ENCODE data around the gene AQP3. TPM values are rescaled to one million over a fixed set of nuclear protein-coding genes. Genes with fewer than 3 reads are reported as not detected.

Gene AQP3
- total RNA-seq, 1 donor: 0.72 TPM

DNA sequence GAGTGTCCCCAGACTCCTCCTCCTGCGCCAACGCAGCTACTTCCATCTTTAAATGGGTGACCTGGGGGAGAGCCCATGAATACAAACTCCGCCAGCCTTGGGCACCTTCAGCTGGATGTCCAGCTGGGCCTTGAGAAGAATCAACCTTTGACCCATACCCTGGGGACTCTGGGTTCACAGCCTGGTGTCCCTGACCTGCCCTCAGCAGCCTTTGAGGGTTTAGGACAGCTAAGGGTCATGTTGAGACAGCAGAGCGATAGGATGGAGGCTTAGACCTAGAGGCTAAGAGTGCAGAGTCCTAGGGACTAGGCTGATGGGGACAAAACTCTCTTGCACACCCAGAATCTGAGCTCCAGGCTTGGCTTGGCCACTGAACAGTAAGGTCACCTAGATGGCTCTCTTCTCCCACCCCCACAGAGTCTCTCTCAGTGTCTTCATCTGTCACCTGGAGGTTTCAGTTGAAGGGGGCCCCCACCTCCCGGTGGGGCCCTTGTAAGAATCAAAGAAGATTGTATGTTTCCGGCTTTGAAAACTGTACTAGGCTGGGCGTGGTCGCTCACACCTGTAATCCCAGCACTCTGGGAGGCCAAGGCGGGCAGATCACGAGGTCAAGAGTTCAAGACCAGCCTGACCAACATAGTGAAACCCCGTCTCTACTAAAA, 6.7 kb upstream of the AQP3 start:
- Histone ChIP-seq H3K27me3 (ENCODE audit: insufficient read depth, low read length) (no peaks in the 10 kb centered on the region), H4K20me1 (ENCODE audit: insufficient read depth, low read length) (no peaks in the 10 kb centered on the region), H3K4me3 (ENCODE audit: insufficient read depth, low read length) (no peak overlapping the region), H3K9me3 (ENCODE audit: low read depth, low read length) (no peaks in the 10 kb centered on the region), H3K27ac (ENCODE audit: low read depth, low read length) (no peak overlapping the region), H3K4me1 (ENCODE audit: insufficient read depth, low read length) (peaks cover 10% of the 10 kb centered on the region), H3K36me3 (ENCODE audit: insufficient read depth, low read length) (no peaks in the 10 kb centered on the region), H3K4me2 (ENCODE audit: insufficient read depth, low read length) (no peak overlapping the region), H2AFZ (ENCODE audit: low read length) (no peak overlapping the region), H3K79me2 (ENCODE audit: insufficient read depth, low read length) (no peaks in the 10 kb centered on the region)
- TF ChIP-seq, protein P1, sequence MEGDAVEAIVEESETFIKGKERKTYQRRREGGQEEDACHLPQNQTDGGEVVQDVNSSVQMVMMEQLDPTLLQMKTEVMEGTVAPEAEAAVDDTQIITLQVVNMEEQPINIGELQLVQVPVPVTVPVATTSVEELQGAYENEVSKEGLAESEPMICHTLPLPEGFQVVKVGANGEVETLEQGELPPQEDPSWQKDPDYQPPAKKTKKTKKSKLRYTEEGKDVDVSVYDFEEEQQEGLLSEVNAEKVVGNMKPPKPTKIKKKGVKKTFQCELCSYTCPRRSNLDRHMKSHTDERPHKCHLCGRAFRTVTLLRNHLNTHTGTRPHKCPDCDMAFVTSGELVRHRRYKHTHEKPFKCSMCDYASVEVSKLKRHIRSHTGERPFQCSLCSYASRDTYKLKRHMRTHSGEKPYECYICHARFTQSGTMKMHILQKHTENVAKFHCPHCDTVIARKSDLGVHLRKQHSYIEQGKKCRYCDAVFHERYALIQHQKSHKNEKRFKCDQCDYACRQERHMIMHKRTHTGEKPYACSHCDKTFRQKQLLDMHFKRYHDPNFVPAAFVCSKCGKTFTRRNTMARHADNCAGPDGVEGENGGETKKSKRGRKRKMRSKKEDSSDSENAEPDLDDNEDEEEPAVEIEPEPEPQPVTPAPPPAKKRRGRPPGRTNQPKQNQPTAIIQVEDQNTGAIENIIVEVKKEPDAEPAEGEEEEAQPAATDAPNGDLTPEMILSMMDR (IDR thresholded peaks at IDR 0.05; ENCODE audit: extremely low read depth, low read depth, low read length): no peak
- DNase-seq (ENCODE audit: insufficient read length, low spot score, missing footprints): peak; percentile 46

DNA sequence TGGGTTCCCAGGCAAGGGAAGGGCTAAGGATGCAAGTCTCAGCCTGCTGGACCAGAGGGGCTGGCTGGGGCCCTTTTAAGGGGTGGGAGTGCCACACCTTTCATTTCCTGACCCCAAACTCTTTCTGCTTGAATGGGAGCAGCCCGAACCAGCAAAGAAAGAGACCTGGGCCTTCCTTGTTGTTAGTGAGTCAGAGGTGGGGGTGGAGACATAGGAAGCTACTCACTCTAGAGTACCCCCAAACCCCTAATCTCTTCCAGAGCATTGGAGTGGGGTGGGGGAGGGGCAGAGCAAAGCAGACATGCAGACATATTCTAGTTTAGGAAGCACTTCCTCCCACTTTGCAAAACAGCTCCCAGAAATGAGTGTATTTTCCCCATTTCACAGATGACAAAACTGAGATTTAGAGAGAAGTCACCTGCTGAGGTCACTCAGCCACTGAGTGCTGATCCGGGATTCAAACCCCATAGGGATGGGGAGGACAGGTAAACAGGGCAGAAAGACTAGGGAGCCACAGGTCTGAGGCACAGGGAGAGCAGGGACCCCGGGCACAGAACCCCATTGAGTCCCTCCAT, 6.0 kb upstream of the AQP3 start:
- Histone ChIP-seq H3K79me2 (ENCODE audit: insufficient read depth, low read length) (no peaks in the 10 kb centered on the region), H3K4me1 (ENCODE audit: insufficient read depth, low read length) (peaks cover 7% of the 10 kb centered on the region), H4K20me1 (ENCODE audit: insufficient read depth, low read length) (no peaks in the 10 kb centered on the region), H3K27me3 (ENCODE audit: insufficient read depth, low read length) (peaks cover 2% of the 10 kb centered on the region), H3K36me3 (ENCODE audit: insufficient read depth, low read length) (no peaks in the 10 kb centered on the region), H3K27ac (ENCODE audit: low read depth, low read length) (no peak overlapping the region), H3K9me3 (ENCODE audit: low read depth, low read length) (no peaks in the 10 kb centered on the region), H3K4me2 (ENCODE audit: insufficient read depth, low read length) (peak overlapping the region; percentile 1), H3K4me3 (ENCODE audit: insufficient read depth, low read length) (no peak overlapping the region), H2AFZ (ENCODE audit: low read length) (peak overlapping the region; percentile 33)
- TF ChIP-seq, protein P1 (IDR thresholded peaks at IDR 0.05; ENCODE audit: extremely low read depth, low read depth, low read length): no peak
- no peak for DNase-seq (ENCODE audit: insufficient read length, low spot score, missing footprints)

DNA sequence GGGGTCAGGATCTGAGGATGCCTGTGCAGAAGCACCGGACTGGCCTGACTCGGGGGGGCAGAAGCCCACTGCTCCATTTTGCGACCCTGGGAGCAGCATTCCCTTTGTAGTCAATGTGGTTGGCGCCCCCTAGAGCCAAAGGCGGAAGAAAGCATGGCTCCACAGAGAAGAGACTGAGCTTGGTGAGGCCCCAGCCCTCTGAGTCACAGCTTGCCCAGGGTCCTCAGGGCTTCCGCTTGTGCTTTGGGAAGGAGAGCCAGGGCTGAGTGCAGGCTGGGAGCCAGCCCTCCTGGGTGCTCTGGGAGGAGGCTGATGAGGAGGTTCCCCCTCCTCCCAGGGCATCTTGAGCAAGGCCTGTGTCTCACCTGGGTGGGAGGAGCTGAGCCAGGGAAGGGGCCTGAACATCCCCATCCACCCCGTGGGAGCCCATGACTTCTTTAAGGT, 5.5 kb upstream of the AQP3 start:
- Histone ChIP-seq H3K79me2 (ENCODE audit: insufficient read depth, low read length) (no peaks in the 10 kb centered on the region), H3K36me3 (ENCODE audit: insufficient read depth, low read length) (no peaks in the 10 kb centered on the region), H3K27ac (ENCODE audit: low read depth, low read length) (no peak overlapping the region), H3K9me3 (ENCODE audit: low read depth, low read length) (no peaks in the 10 kb centered on the region), H3K4me1 (ENCODE audit: insufficient read depth, low read length) (peaks cover 9% of the 10 kb centered on the region), H2AFZ (ENCODE audit: low read length) (peak overlapping the region; percentile 33), H3K27me3 (ENCODE audit: insufficient read depth, low read length) (peaks cover 7% of the 10 kb centered on the region), H4K20me1 (ENCODE audit: insufficient read depth, low read length) (no peaks in the 10 kb centered on the region), H3K4me2 (ENCODE audit: insufficient read depth, low read length) (peak overlapping the region; percentile 1), H3K4me3 (ENCODE audit: insufficient read depth, low read length) (no peak overlapping the region)
- TF ChIP-seq, protein P1 (IDR thresholded peaks at IDR 0.05; ENCODE audit: extremely low read depth, low read depth, low read length): peak; percentile 92
- peak; percentile 98 for DNase-seq (ENCODE audit: insufficient read length, low spot score, missing footprints)

DNA sequence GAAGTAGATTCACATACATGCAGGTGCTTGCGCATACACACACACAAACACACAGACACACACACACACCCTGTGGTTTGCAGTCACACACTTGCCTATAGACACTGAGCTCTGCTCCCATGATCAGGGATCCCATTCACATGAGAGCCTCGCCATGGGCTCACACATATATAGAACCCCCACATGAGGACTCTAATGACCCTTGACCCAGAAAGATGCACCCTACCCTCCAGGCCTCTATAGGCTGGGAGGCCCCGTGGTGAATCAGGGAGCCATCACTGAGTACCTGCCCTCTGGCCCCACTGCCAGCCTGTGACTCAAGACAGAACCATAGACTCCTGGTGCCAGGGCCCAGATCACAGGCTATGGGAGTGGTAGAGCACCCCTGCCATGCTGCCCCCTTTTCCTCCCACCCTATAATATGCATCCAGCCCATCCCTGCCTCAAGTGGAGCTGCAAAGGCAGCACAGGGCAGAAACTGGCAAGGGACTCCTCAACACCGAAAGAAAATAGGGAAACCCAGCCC, 3.3 kb upstream of the AQP3 start:
- Histone ChIP-seq H3K4me2 (ENCODE audit: insufficient read depth, low read length) (no peak overlapping the region), H3K4me1 (ENCODE audit: insufficient read depth, low read length) (peaks cover 21% of the 10 kb centered on the region)
- TF ChIP-seq, protein P1 (IDR thresholded peaks at IDR 0.05; ENCODE audit: extremely low read depth, low read depth, low read length): no peak

More for the DNA sequence above, 3.3 kb upstream of the AQP3 start:
- H3K27ac ChIP-seq (ENCODE audit: low read depth, low read length): no peak overlapping the region
- H3K36me3 ChIP-seq (ENCODE audit: insufficient read depth, low read length): no peaks in the 10 kb centered on the region
- no peaks in the 10 kb centered on the region for H4K20me1 ChIP-seq (ENCODE audit: insufficient read depth, low read length)
- H2AFZ ChIP-seq (ENCODE audit: low read length): no peak overlapping the region
- H3K79me2 ChIP-seq (ENCODE audit: insufficient read depth, low read length): no peaks in the 10 kb centered on the region
- H3K4me3 ChIP-seq (ENCODE audit: insufficient read depth, low read length): no peak overlapping the region
- no peaks in the 10 kb centered on the region for H3K9me3 ChIP-seq (ENCODE audit: low read depth, low read length)
- H3K27me3 ChIP-seq (ENCODE audit: insufficient read depth, low read length): peaks cover 8% of the 10 kb centered on the region
- peak; percentile 52 for DNase-seq (ENCODE audit: insufficient read length, low spot score, missing footprints)

All from osteoblast (primary cell).